BLaER1 treated with 17β-estradiol and CSF1 and Interleukin-3, amounts not matched to agents 10 nM and 100 nM (cell line): ENCODE results near the gene KRTAP4-11.
"Not testable (repeated sequence)": the region's sequence is repeated elsewhere in the genome, so short reads cannot be mapped to it uniquely, and the experiment has no call there.

Experiments
- H3K27ac ChIP-seq, 11 experiments: shearing (Covaris generic); formaldehyde crosslinking; 2 replicates each; pipeline ENCODE4 v1.8.1; 2022
- H3K27me3 ChIP-seq, 11 experiments: shearing (Covaris generic); formaldehyde crosslinking; 2 replicates each; pipeline ENCODE4 v1.8.1; 2022
- H3K36me3 ChIP-seq, 11 experiments: shearing (Covaris generic); formaldehyde crosslinking; 2 replicates each; pipeline ENCODE4 v1.8.1; 2022
- H3K4me1 ChIP-seq, 10 experiments: shearing (Covaris generic); formaldehyde crosslinking; 2 replicates each; pipeline ENCODE4 v1.8.1; 2022
- H3K4me2 ChIP-seq, 11 experiments: shearing (Covaris generic); formaldehyde crosslinking; 2 replicates each; pipeline ENCODE4 v1.8.1; 2022
- H3K4me3 ChIP-seq, 10 experiments: shearing (Covaris generic); formaldehyde crosslinking; 2 replicates each; pipeline ENCODE4 v1.8.1; 2022
- H3K9ac ChIP-seq, 11 experiments: shearing (Covaris generic); formaldehyde crosslinking; 2 replicates each; pipeline ENCODE4 v1.8.1; 2022
- H3K9me3 ChIP-seq, 11 experiments: shearing (Covaris generic); formaldehyde crosslinking; replicated peaks in 1 of 11; 2 replicates each; pipeline ENCODE4 v1.8.1; 2022
- H4K20me1 ChIP-seq, 11 experiments: shearing (Covaris generic); formaldehyde crosslinking; 2 replicates each; pipeline ENCODE4 v1.8.1; 2022
- Cebpa-rat ChIP-seq, 11 experiments: shearing (Covaris generic); IDR thresholded peaks; 2 replicates each; pipeline ENCODE4 v1.8.1; 2022

KRTAP4-11 gene

DNA sequence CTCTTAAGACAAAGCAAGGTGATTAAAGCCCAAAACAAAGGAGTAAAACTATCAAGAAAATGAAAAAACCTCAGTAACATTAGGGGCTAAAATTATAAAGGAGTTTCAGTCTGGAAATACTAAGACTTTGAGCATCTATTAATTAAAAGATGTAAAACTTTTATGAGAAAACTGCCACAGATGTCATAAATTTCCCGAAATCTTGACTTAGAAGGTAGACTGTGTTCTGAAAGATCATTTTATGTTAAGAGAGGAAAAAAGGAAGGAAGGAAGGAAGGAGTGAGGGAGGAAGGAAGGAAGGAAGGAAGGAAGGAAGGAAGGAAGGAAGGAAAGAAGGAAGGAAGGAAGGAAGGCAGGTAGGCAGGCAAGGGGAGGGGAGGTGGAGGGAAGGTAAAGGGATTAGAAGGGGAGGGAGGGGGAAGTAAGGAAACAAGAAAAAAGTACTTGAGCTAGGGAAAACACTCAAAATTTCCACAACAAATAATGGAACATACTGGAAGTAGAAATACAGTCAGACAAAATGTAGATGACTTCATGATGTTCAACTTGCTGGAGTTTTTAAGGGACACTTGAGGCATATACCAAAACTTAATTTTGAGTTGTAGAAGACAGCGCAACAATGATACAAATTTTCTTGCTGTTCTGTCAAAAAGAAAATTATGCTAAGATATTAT is 29.5 kb upstream of the KRTAP4-11 start:
- Histone ChIP-seq H3K4me2 (no peak overlapping the region), H3K9me3 (peaks cover 18 to 25% (median 19%) of the 10 kb centered on the region in 11 experiments), H3K4me1 (no peaks in the 10 kb centered on the region), H3K4me3 (no peak overlapping the region), H3K36me3 (peaks cover 0 to 3% (median 0%) of the 10 kb centered on the region in 11 experiments; a peak in 1 of 22 replicates), H3K27ac (no peak overlapping the region), H3K9ac (no peak overlapping the region), H4K20me1 (no peaks in the 10 kb centered on the region), H3K27me3 (no peaks in the 10 kb centered on the region)
- TF ChIP-seq Cebpa-rat (IDR thresholded peaks at IDR 0.05) = no peak

DNA sequence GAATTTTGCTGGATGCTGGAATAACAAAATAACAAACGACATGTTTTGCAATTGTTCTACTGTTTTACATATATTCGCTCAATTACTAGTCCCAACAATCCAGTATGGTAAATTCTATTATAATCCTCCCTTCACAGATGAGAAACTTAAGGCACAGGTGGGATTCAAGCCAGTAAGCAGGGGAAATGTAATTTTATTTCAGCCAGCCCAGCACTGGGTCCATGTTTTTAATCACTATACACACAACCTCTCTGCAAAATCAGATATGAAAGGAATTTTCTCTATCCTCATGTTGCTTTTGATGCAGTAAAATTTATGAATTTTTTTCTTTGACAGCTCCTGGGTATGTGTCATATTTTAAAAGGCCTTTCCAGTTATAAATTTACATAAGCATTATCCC is 27.1 kb upstream of the KRTAP4-11 start:
- no peak overlapping the region for H3K4me3 ChIP-seq
- H3K36me3 ChIP-seq = peaks cover 0 to 3% (median 0%) of the 10 kb centered on the region in 11 experiments; a peak in 1 of 22 replicates
- no peak overlapping the region for H3K27ac ChIP-seq
- TF ChIP-seq Cebpa-rat (IDR thresholded peaks at IDR 0.05) = no peak
- no peaks in the 10 kb centered on the region for H4K20me1 ChIP-seq
- no peak overlapping the region for H3K4me2 ChIP-seq
- H3K9ac ChIP-seq = no peak overlapping the region
- no peaks in the 10 kb centered on the region for H3K27me3 ChIP-seq
- peaks cover 0 to 5% (median 0%) of the 10 kb centered on the region in 10 experiments; a peak in 2 of 20 replicates for H3K4me1 ChIP-seq
- H3K9me3 ChIP-seq = peaks cover 40 to 49% (median 43%) of the 10 kb centered on the region in 11 experiments

DNA sequence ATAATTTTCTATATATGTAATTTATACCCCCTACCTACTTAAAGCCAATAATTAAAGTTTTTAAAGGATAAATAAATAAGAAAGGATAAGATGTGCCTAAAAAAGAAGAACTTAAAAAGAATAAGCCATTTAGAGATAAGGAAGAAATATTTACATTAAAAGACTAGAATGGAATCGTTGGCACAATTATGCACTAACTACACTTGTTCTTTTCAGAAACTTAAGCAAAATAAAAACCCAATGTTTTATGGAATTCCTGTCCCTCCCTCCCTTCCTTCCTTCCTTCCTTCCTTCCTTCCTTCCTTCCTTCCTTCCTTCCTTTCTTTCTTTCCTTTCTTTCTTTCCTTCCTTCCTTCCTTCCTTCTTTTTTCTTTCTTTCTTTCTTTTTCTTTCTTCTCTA is 26.7 kb upstream of the KRTAP4-11 start:
- Histone ChIP-seq H3K4me1 (peaks cover 0 to 5% (median 0%) of the 10 kb centered on the region in 10 experiments; a peak in 2 of 20 replicates), H4K20me1 (no peaks in the 10 kb centered on the region), H3K27ac (no peak overlapping the region), H3K4me3 (no peak overlapping the region), H3K36me3 (peaks cover 0 to 3% (median 0%) of the 10 kb centered on the region in 11 experiments; a peak in 1 of 22 replicates), H3K27me3 (no peaks in the 10 kb centered on the region), H3K9ac (no peak overlapping the region), H3K9me3 (peaks cover 44 to 53% (median 47%) of the 10 kb centered on the region in 11 experiments), H3K4me2 (no peak overlapping the region)
- TF ChIP-seq Cebpa-rat (IDR thresholded peaks at IDR 0.05) = no peak

DNA sequence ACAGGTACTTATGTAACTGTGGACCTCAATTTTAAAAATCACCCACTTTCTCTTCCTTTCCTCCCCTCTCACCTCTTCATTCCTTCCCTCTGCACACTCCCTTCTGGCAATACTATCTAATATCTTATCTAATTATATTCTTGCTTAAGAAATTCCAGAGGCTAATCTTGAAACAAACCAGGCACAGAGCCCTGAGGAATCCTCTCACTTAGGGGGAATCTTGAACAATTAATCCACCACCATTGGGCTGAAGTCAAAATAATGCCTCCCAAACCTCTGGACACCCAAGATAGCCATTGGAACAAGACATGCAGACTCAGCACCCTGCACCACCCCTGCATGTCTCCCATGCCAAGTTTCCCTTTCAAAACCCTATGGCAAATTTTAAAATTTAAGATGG is 23.2 kb upstream of the KRTAP4-11 start:
- peaks cover 0 to 5% (median 0%) of the 10 kb centered on the region in 10 experiments; a peak in 2 of 20 replicates for H3K4me1 ChIP-seq
- no peak overlapping the region for H3K4me3 ChIP-seq
- TF ChIP-seq Cebpa-rat (IDR thresholded peaks at IDR 0.05) = no peak
- H3K27me3 ChIP-seq = no peaks in the 10 kb centered on the region
- H3K4me2 ChIP-seq = no peak overlapping the region
- peaks cover 58 to 78% (median 71%) of the 10 kb centered on the region in 11 experiments for H3K9me3 ChIP-seq
- H3K36me3 ChIP-seq = peaks cover 0 to 3% (median 0%) of the 10 kb centered on the region in 11 experiments; a peak in 1 of 22 replicates
- H3K27ac ChIP-seq = no peak overlapping the region
- no peaks in the 10 kb centered on the region for H4K20me1 ChIP-seq
- H3K9ac ChIP-seq = no peak overlapping the region

DNA sequence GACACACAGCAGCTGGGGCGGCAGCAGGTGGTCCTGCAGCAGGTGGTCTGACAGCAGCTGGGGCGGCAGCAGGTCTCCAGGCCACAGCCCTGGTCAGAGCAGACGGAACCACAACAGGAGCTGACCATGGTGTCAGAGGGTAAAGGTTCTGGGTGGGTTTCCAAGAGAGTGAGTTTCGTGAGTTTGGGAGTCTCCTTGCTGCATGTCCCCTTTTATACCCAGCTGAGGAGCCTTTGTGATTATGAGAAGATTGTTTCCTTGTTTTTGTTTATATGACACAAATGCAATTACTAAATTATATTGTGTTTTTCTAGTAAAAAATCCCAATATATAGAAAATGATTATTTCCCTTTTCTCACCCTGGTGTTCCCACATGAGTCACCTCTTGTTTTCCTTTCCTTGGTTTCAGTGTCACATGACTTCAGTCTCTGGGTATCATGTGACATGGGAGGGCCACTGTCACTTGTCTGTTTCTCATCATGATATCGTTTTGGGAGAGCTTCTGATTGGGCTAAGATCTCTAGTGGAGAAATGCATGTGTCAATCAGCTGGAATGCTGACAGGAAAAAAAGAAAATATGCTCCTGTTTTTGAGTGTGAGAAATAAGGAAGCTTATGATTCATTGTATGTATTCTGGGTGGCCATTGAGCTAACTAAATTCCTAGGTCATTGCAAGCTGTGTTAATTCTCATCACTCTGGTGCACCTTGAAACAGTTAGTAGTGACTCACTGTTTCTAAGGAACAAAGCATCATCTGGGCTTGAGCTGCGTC is 22.4 kb upstream of the KRTAP4-11 start, which contains the start of gene KRTAP4-6:
Gene KRTAP4-6 (minus strand): TSS at position 185 of the 772 bp plus-strand sequence. CDS start 57 bp downstream, at position 128.
- no peak for TF ChIP-seq Cebpa-rat (IDR thresholded peaks at IDR 0.05)
- peak within 1 kb of the TSS in 1 of 11 experiments; percentile 16; a peak in 1 of 22 replicates for H3K4me2 ChIP-seq
- peaks cover 58 to 79% (median 71%) of the 10 kb centered on the region in 11 experiments for H3K9me3 ChIP-seq
- H3K9ac ChIP-seq = no peak within 1 kb of the TSS
- no peak within 1 kb of the TSS for H3K4me3 ChIP-seq
- H4K20me1 ChIP-seq = no peaks in the 10 kb centered on the region
- peaks cover 0 to 3% (median 0%) of the 10 kb centered on the region in 11 experiments; a peak in 1 of 22 replicates for H3K36me3 ChIP-seq
- H3K4me1 ChIP-seq = peaks cover 0 to 5% (median 0%) of the 10 kb centered on the region in 10 experiments; a peak in 2 of 20 replicates
- H3K27me3 ChIP-seq = no peaks in the 10 kb centered on the region
- no peak within 1 kb of the TSS for H3K27ac ChIP-seq

DNA sequence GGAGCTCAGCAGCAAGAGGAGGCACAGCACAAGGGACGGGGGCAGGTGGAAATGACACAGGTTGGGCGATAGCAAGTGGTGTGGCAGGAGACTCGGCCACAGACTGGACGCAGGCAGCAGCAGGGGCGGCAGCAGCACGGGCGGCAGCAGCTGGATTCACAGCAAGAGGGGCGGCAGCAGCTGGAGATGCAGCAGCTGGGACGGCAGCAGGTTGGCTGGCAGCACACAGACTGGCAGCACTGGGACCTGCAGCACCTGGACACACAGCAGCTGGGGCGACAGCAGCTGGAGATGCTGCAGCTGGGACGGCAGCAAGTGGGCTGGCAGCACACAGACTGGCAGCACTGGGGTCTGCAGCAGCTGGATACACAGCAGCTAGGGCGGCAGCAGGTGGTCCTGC is 21.7 kb upstream of the KRTAP4-11 start:
- H3K9me3 ChIP-seq = peaks cover 58 to 79% (median 71%) of the 10 kb centered on the region in 11 experiments
- not testable (repeated sequence) for H3K4me2 ChIP-seq, H3K4me3 ChIP-seq

DNA sequence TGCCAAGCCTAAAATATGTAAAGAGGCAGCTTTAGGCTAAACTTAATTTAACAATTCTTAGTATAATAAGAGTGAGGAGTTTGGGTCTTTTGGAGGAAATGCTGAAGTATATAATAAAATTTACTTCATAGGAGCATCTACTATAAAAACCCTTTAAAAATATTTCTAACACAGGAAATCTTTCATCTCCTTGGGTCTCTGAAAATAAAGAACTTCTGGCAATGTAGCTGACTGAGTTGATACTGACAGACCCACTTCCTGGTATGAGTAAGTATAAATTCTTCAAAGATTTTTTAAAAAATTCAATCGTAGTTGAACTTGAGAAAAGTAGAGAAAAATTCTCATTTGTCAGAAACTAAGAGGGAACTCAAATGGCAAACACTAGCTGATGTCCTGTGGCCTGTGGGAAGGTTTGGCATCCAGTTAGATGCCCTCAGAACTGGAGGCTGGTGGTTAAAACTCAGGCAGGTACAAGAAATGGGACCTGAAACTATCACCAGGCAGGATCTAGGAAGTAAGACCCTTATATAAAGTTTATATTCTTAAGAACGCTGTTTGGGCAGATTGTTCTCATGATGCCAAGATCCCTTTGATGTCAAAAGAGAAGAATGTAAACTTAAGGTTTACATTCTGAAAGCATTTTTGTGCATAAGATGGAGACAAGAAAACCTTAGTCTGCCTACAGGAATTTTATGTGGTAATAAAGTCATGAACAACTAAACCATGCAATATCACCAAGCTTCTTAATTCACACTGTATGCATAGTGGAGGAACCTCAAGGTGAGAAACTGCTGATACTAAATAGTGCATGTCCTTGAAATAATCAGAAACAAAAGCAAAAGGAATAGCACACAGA is 15.9 kb upstream of the KRTAP4-11 start:
- Histone ChIP-seq H3K9ac (no peak overlapping the region), H3K4me2 (peak overlapping the region; percentile 17 to 55 (median 36); a peak in 15 of 22 replicates), H3K4me1 (peaks cover 9 to 33% (median 13%) of the 10 kb centered on the region in 10 experiments; a peak in 19 of 20 replicates), H3K4me3 (no peak overlapping the region), H4K20me1 (no peaks in the 10 kb centered on the region), H3K36me3 (no peaks in the 10 kb centered on the region), H3K27ac (peak overlapping the region in 2 of 11 experiments; percentile 23 to 33; a peak in 3 of 22 replicates), H3K27me3 (no peaks in the 10 kb centered on the region), H3K9me3 (peaks cover 9 to 27% (median 18%) of the 10 kb centered on the region in 11 experiments; a peak in 16 of 22 replicates)
- TF ChIP-seq Cebpa-rat (IDR thresholded peaks at IDR 0.05) = no peak

More for the DNA sequence above, 21.7 kb upstream of the KRTAP4-11 start:
- not testable (repeated sequence) for H3K27ac ChIP-seq, H3K9ac ChIP-seq, H3K27me3 ChIP-seq, H4K20me1 ChIP-seq, H3K36me3 ChIP-seq, H3K4me1 ChIP-seq

DNA sequence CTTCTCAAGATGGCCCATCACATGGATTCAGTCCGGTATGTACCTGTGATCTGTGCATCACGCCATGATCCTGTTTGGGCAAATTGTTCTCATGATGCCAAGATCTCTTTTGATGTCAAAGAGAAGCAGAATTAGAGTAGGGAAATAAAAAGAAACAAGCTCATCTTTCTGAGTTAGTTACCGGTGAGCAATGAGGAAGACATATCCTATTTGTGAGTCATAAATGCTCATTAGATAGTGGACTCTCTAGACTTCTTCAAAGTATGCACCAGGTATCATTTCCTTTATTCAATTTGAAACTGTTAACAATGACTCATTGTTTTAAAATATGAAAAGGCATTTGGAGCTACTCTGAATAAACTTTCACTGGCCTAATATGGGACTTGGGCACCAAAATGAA is 13.8 kb upstream of the KRTAP4-11 start:
- Histone ChIP-seq H3K4me1 (peaks cover 9 to 33% (median 13%) of the 10 kb centered on the region in 10 experiments; a peak in 19 of 20 replicates), H3K36me3 (no peaks in the 10 kb centered on the region), H3K4me3 (no peak overlapping the region), H3K9me3 (peaks cover 0 to 9% (median 3%) of the 10 kb centered on the region in 11 experiments; a peak in 8 of 22 replicates), H3K27ac (no peak overlapping the region), H3K4me2 (peak overlapping the region in 2 of 11 experiments; percentile 0 to 19; a peak in 2 of 22 replicates), H3K27me3 (no peaks in the 10 kb centered on the region), H4K20me1 (no peaks in the 10 kb centered on the region), H3K9ac (no peak overlapping the region)
- TF ChIP-seq Cebpa-rat (IDR thresholded peaks at IDR 0.05) = no peak
